ENCODE results near the gene CASTOR2. TPM values are rescaled to one million over a fixed set of nuclear protein-coding genes. Genes with fewer than 3 reads are reported as not detected.

Gene CASTOR2
- total and polyA plus RNA-seq, 2 of the 8 experiments (the other 6 are each of a cell fraction or from before 2014, with no cell fraction given) = 12.1 to 47.8 TPM

DNA sequence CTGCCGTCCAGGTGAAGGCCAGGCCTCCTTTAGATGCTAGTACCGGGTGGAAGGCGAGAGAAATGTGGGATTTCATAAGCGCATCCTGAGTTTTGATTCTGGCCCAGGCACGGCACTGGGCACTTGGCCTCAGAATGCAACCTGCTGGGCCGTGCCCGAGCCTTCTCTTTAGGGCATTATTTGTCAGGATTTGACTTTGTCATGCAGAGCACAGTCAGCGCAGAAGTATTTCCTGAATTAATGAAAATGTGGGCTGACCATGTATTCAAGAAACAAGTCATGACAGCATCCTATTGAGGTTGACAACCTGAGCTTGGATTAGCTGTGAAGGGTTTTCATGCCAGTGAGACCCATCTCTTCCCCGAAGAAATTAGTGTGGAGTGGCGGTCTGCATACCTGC, 74.7 kb downstream of the CASTOR2 start:
- FAIRE-seq = no peak
- Histone ChIP-seq H3K27ac (ENCODE audit: low read depth, low read length) (no peak overlapping the region), H2BK15ac (ENCODE audit: low read length) (no peak overlapping the region), H3K27me3 (replicated peaks in 1 of 4; ENCODE audit: control insufficient read depth in 3 of 4, extremely low read depth in 1 of 4, insufficient read depth in 3 of 4, low read length in 3 of 4) (no peaks in the 10 kb centered on the region), H3K4me3 (ENCODE audit: extremely low read depth in 1 of 4, insufficient read depth in 2 of 4, low read depth in 3 of 4, low read length in 4 of 4) (no peak overlapping the region), H4K5ac (ENCODE audit: insufficient read length, low read depth, low read length) (no peak overlapping the region), H3K23ac (ENCODE audit: insufficient read length) (no peak overlapping the region), H3K79me2 (ENCODE audit: control insufficient read depth in 1 of 2, insufficient read depth in 2 of 2, low read length in 2 of 2) (no peaks in the 10 kb centered on the region), H2BK20ac (ENCODE audit: low read length) (no peak overlapping the region), H3K4ac (replicated peaks; ENCODE audit: insufficient read length, low read depth, low read length) (no peak overlapping the region), H3K56ac (replicated peaks; ENCODE audit: insufficient read length, low read depth, low read length) (no peak overlapping the region), H2AK5ac (ENCODE audit: low read depth, low read length) (no peak overlapping the region), H2BK12ac (ENCODE audit: low read depth, low read length) (no peak overlapping the region), H3K36me3 (ENCODE audit: control insufficient read depth in 2 of 4, insufficient read depth in 4 of 4, low read length in 3 of 4) (peaks cover 2 to 11% (median 10%) of the 10 kb centered on the region in 4 experiments; a peak in 3 of 8 replicates), H3K4me2 (ENCODE audit: insufficient read depth in 1 of 2, low read depth in 2 of 2, low read length in 2 of 2) (no peak overlapping the region), H4K20me1 (replicated peaks in 1 of 2; ENCODE audit: control insufficient read depth in 1 of 2, insufficient read depth in 2 of 2, low read length in 2 of 2) (peaks cover 2 to 10% of the 10 kb centered on the region in 2 experiments), H4K91ac (replicated peaks; ENCODE audit: insufficient read length, low read length) (no peak overlapping the region), H2AFZ (ENCODE audit: low read length) (no peak overlapping the region), H3K14ac (ENCODE audit: insufficient read length) (no peak overlapping the region), H2BK5ac (ENCODE audit: low read depth, low read length) (no peak overlapping the region), H3K18ac (ENCODE audit: extremely low read depth, low read length) (no peak overlapping the region), H3K23me2 (ENCODE audit: low read depth, low read length) (no peaks in the 10 kb centered on the region), H4K8ac (ENCODE audit: extremely low read depth, insufficient read depth, low read length) (no peak overlapping the region), H3K79me1 (ENCODE audit: low read depth, low read length) (peaks cover 2% of the 10 kb centered on the region; the same call in 1 of the 2 replicates), H3K9me3 (ENCODE audit: insufficient read depth in 2 of 2, low read depth in 1 of 2, low read length in 1 of 2) (no peaks in the 10 kb centered on the region), H3K9ac (replicated peaks in 1 of 4; ENCODE audit: extremely low read depth in 1 of 4, low read depth in 3 of 4, low read length in 3 of 4) (no peak overlapping the region), H3K4me1 (replicated peaks in 1 of 4; ENCODE audit: control insufficient read depth in 3 of 4, insufficient read depth in 4 of 4, low read length in 3 of 4) (no peaks in the 10 kb centered on the region), H2BK120ac (replicated peaks; ENCODE audit: low read depth, low read length) (no peak overlapping the region)
- no peak for TF ChIP-seq EP300 (IDR thresholded peaks at IDR 0.05; ENCODE audit: borderline replicate concordance in 1 of 2, low read depth in 2 of 2, low read length in 2 of 2)
- no peak for TF ChIP-seq SP4 (IDR thresholded peaks at IDR 0.05; ENCODE audit: low read length)
- no peak for TF ChIP-seq TAF7 (optimal IDR thresholded peaks at IDR 0.05; ENCODE audit: borderline replicate concordance, low read depth, low read length)
- TF ChIP-seq EZH2 (IDR thresholded peaks at IDR 0.05; ENCODE audit: low read depth, low read length, severe bottlenecking) = no peak
- ChIA-PET CTCF (ENCODE audit: partially characterized antibody) (interaction anchor here (1.0 to 9.7 kb wide), 3 partner anchors 6 to 20 kb away, joined by 3 to 95 read pairs (median 5); no protein-coding TSS in a partner anchor), POLR2A (ENCODE audit: partially characterized antibody) (interaction anchor here (0.6 to 2.4 kb wide), 6 partner anchors 11 to 689 kb away, joined by 3 to 6 read pairs (median 4); no protein-coding TSS in a partner anchor)
- WGBS, 2 experiments (ENCODE audit: extremely low coverage in 1 of 2, insufficient coverage in 1 of 2, insufficient read length in 1 of 2, insufficient replicate concordance in 2 of 2, low coverage in 1 of 2, low lambda C conversion rate in 2 of 2, missing lambda C conversion rate in 1 of 2) = 96% methylated on average over 10 of the region's 10 CpGs; no CpG with 5 or more reads in 1 of the 2 experiments
- no peak for DNase-seq (ENCODE audit: low read depth in 1 of 2, low spot score in 2 of 2)
